SU-DHL-6 (cell line): ENCODE data around the gene WWTR1.

ENCODE experiments used
- H2AFZ ChIP-seq: fragments of 200-600 bp; sonication (generic); 2 replicates; pipeline ENCODE4 v1.6.1; 2014; ENCODE audit warnings: low read depth, mild to moderate bottlenecking, moderate library complexity, mixed read lengths, antibody characterized with exemption, low read length; ENCODE audit not compliant: severe bottlenecking
- H3F3A ChIP-seq: fragments of 200-600 bp; shearing (Covaris generic); 2 replicates; pipeline ENCODE4 v1.6.0; 2016; ENCODE audit warnings: antibody characterized with exemption, mild to moderate bottlenecking; ENCODE audit not compliant: insufficient read depth
- H3K27ac ChIP-seq: fragments of 200-600 bp; sonication (generic); 2 replicates; pipeline ENCODE4 v1.5.1; 2016; ENCODE audit warnings: low read depth, mild to moderate bottlenecking, low read length, moderate library complexity, mixed read lengths
- H3K27me3 ChIP-seq: fragments of 200-600 bp; sonication (generic), shearing (Covaris generic); 2 replicates; pipeline ENCODE4 v1.6.0; 2014; ENCODE audit warnings: mild to moderate bottlenecking, low read length
- H3K36me3 ChIP-seq: fragments of 200-600 bp; sonication (generic); 2 replicates; pipeline ENCODE4 v1.6.1; 2014; ENCODE audit warnings: mild to moderate bottlenecking, low read length, mixed read lengths
- H3K4me2 ChIP-seq: fragments of 300-600, 200-600 bp; shearing (Covaris generic), sonication (generic); 2 replicates; pipeline ENCODE4 v1.6.0; 2014; ENCODE audit warnings: low read length, low read depth, mild to moderate bottlenecking; ENCODE audit not compliant: poor library complexity, severe bottlenecking
- H3K4me3 ChIP-seq: fragments of 200-600 bp; sonication (generic); 2 replicates; pipeline ENCODE4 v1.5.1; 2014; ENCODE audit warnings: antibody characterized with exemption, low read length, mild to moderate bottlenecking, mixed read lengths; ENCODE audit not compliant: insufficient read depth, poor library complexity, severe bottlenecking
- H3K79me2 ChIP-seq: fragments of 200-600 bp; sonication (generic); 2 replicates; pipeline ENCODE4 v1.6.1; 2014; ENCODE audit warnings: mild to moderate bottlenecking, low read length, moderate library complexity; ENCODE audit not compliant: insufficient read depth
- H3K9ac ChIP-seq: fragments of 200-600 bp; sonication (generic); 2 replicates; pipeline ENCODE4 v1.7.0; 2014; ENCODE audit warnings: mild to moderate bottlenecking, low read length
- H3K9me2 ChIP-seq: fragments of 200-600 bp; sonication (generic); replicated peaks from 2 replicates; pipeline ENCODE4 v1.6.1; 2014; ENCODE audit warnings: low read length; ENCODE audit not compliant: insufficient read depth
- H3K9me3 ChIP-seq: fragments of 200-600 bp; sonication (generic); 2 replicates; pipeline ENCODE4 v1.6.1; 2014; ENCODE audit warnings: low read length, mixed read lengths; ENCODE audit not compliant: insufficient read depth
- H4K20me1 ChIP-seq: fragments of 200-600 bp; sonication (generic); 2 replicates; pipeline ENCODE4 v1.6.1; 2014; ENCODE audit warnings: low read depth, mild to moderate bottlenecking, antibody characterized with exemption, low read length, moderate library complexity, mixed read lengths
- CTCF ChIP-seq: fragments of 200-600 bp; sonication (generic); IDR thresholded peaks from one replicate; pipeline ENCODE4 v1.5.1; 2017; ENCODE audit warnings: antibody characterized with exemption, mild to moderate bottlenecking, low read length, moderate library complexity; ENCODE audit not compliant: insufficient read depth, poor library complexity, severe bottlenecking
- EZH2phosphoT487 ChIP-seq: fragments of 200-600 bp; sonication (generic), shearing (Covaris generic); conservative IDR thresholded peaks from 2 replicates; pipeline ENCODE4 v1.6.1; 2018; ENCODE audit warnings: mild to moderate bottlenecking, antibody characterized with exemption, low read length, moderate library complexity, mixed read lengths

The WWTR1 gene

GRCh38 chr3:149529099-149529498, 128.7 kb downstream of the WWTR1 start:
- H3K36me3 ChIP-seq: no peaks in the 10 kb centered on the region
- H3K9ac ChIP-seq: no peak overlapping the region
- H3K27ac ChIP-seq: no peak overlapping the region
- H4K20me1 ChIP-seq: no peaks in the 10 kb centered on the region
- TF ChIP-seq EZH2phosphoT487 (no peak), CTCF (no peak)
- no peaks in the 10 kb centered on the region for H3K79me2 ChIP-seq
- no peaks in the 10 kb centered on the region for H3K9me3 ChIP-seq
- no peaks in the 10 kb centered on the region for H3K27me3 ChIP-seq
- H3F3A ChIP-seq: no peaks in the 10 kb centered on the region
- H3K4me2 ChIP-seq: no peak overlapping the region
- no peak overlapping the region for H2AFZ ChIP-seq
- H3K9me2 ChIP-seq: no peaks in the 10 kb centered on the region
- no peak overlapping the region for H3K4me3 ChIP-seq

GRCh38 chr3:149528340-149528650, 129.5 kb downstream of the WWTR1 start:
- no peaks in the 10 kb centered on the region for H3K27me3 ChIP-seq
- TF ChIP-seq CTCF (no peak), EZH2phosphoT487 (no peak)
- H3K9me3 ChIP-seq: no peaks in the 10 kb centered on the region
- H3F3A ChIP-seq: no peaks in the 10 kb centered on the region
- no peak overlapping the region for H2AFZ ChIP-seq
- H3K4me3 ChIP-seq: no peak overlapping the region
- H3K36me3 ChIP-seq: no peaks in the 10 kb centered on the region
- H4K20me1 ChIP-seq: no peaks in the 10 kb centered on the region
- no peak overlapping the region for H3K9ac ChIP-seq
- H3K27ac ChIP-seq: no peak overlapping the region
- H3K4me2 ChIP-seq: no peak overlapping the region
- H3K79me2 ChIP-seq: no peaks in the 10 kb centered on the region
- H3K9me2 ChIP-seq: no peaks in the 10 kb centered on the region

- H3K27ac ChIP-seq: no peak overlapping the region
Observed at GRCh38 chr3:149527531-149528339, 130.1 kb downstream of the WWTR1 start.

More at GRCh38 chr3:149527531-149528339, 130.1 kb downstream of the WWTR1 start:
- Histone ChIP-seq H3K27me3 (no peaks in the 10 kb centered on the region), H3K4me3 (no peak overlapping the region), H3K4me2 (no peak overlapping the region), H2AFZ (no peak overlapping the region), H3K36me3 (no peaks in the 10 kb centered on the region), H4K20me1 (no peaks in the 10 kb centered on the region), H3K9me3 (no peaks in the 10 kb centered on the region), H3K9ac (no peak overlapping the region), H3K9me2 (no peaks in the 10 kb centered on the region), H3K79me2 (no peaks in the 10 kb centered on the region), H3F3A (no peaks in the 10 kb centered on the region)
- TF ChIP-seq CTCF (no peak), EZH2phosphoT487 (no peak)
